BJ (cell line): ENCODE measurements around the gene SNAP25. TPM values are rescaled to one million over a fixed set of nuclear protein-coding genes. Genes with fewer than 3 reads are reported as not detected.
A peak's percentile ranks its signal among the peaks of the same experiment; 100 is the strongest.

Source experiments
- CTCF ChIA-PET: fragments of 350-600 bp; formaldehyde crosslinking; extraction: SDS; loops from one replicate; lab custom pipeline; 2021; ENCODE audit warnings: antibody characterized with exemption, inconsistent platforms; lab: Yijun Ruan, JAX
- POLR2A ChIA-PET: fragments of 300-600 bp; sonication (Branson Sonifier 250); formaldehyde crosslinking; extraction: SDS; loops from one replicate; lab custom pipeline; 2021; ENCODE audit warnings: antibody characterized with exemption; lab: Charles Lee
- DNase-seq: peaks from one replicate; pipeline ENCODE4 v3.0.0-alpha.2; 2011; ENCODE audit warnings: low read depth
- H3K27me3 ChIP-seq: 2 replicates; pipeline ENCODE4 v1.6.0; 2011; ENCODE audit warnings: low read length; ENCODE audit not compliant: control insufficient read depth, insufficient read depth
- H3K36me3 ChIP-seq: 2 replicates; pipeline ENCODE4 v1.5.1; 2011; ENCODE audit warnings: low read length; ENCODE audit not compliant: control insufficient read depth, insufficient read depth
- H3K4me3 ChIP-seq: 2 replicates; pipeline ENCODE4 v1.5.1; 2011; ENCODE audit warnings: low read depth, mild to moderate bottlenecking, control low read depth, low read length
- CTCF ChIP-seq: IDR thresholded peaks from 2 replicates; pipeline ENCODE4 v1.5.1; 2011; ENCODE audit warnings: low read depth, mild to moderate bottlenecking, control low read depth, inconsistent platforms, low read length, moderate library complexity; ENCODE audit not compliant: insufficient read depth
- polyA plus RNA-seq: library from polyadenylated mRNA; depleted of rRNA; stranded (reverse); fragments of >200 nt; gene quantifications from 2 replicates; pipeline ENCODE4 v1.2.3, GENCODE V29; 2011

Gene SNAP25
- polyA plus RNA-seq, 1 experiment = 0.56 TPM

GRCh38 chr20:10280018-10280908, 61.6 kb downstream of the SNAP25 start:
- CTCF ChIA-PET = interaction anchor here (0.7 to 1.5 kb wide), 2 partner anchors 19 to 190 kb away, joined by 3 to 7 read pairs; no protein-coding TSS in a partner anchor
- H3K27me3 ChIP-seq = no peaks in the 10 kb centered on the region
- POLR2A ChIA-PET = no interaction called here
- TF ChIP-seq CTCF = no peak
- no peak overlapping the region for H3K4me3 ChIP-seq
- no peak for DNase-seq
- no peaks in the 10 kb centered on the region for H3K36me3 ChIP-seq

GRCh38 chr20:10281911-10282310, 63.3 kb downstream of the SNAP25 start:
- Histone ChIP-seq H3K27me3 (no peaks in the 10 kb centered on the region), H3K36me3 (no peaks in the 10 kb centered on the region), H3K4me3 (no peak overlapping the region)
- CTCF ChIA-PET = interaction anchor here (1.5 kb wide), 1 partner anchor 192 kb away, joined by 7 read pairs; no protein-coding TSS in a partner anchor
- DNase-seq = no peak
- POLR2A ChIA-PET = no interaction called here
- TF ChIP-seq CTCF = no peak

GRCh38 chr20:10282979-10283456, 64.4 kb downstream of the SNAP25 start:
- no peaks in the 10 kb centered on the region for H3K36me3 ChIP-seq
- no peaks in the 10 kb centered on the region for H3K27me3 ChIP-seq
- DNase-seq = peak; percentile 83
- ChIA-PET CTCF (interaction anchor here (1.5 kb wide), 1 partner anchor 192 kb away, joined by 3 read pairs; no protein-coding TSS in a partner anchor), POLR2A (interaction anchor here (0.7 kb wide), 1 partner anchor 24 kb away, joined by 3 read pairs; no protein-coding TSS in a partner anchor)
- TF ChIP-seq CTCF = no peak
- H3K4me3 ChIP-seq = no peak overlapping the region

- TF ChIP-seq CTCF = no peak
- DNase-seq = no peak
- Histone ChIP-seq H3K36me3 (no peaks in the 10 kb centered on the region), H3K27me3 (no peaks in the 10 kb centered on the region), H3K4me3 (no peak overlapping the region)
- POLR2A ChIA-PET = no interaction called here
- CTCF ChIA-PET = no interaction called here
These were observed 67.7 kb downstream of the SNAP25 start for GRCh38 chr20:10286356-10286755.

GRCh38 chr20:10288421-10288820, 69.8 kb downstream of the SNAP25 start:
- Histone ChIP-seq H3K4me3 (no peak overlapping the region), H3K27me3 (no peaks in the 10 kb centered on the region), H3K36me3 (no peaks in the 10 kb centered on the region)
- ChIA-PET POLR2A (no interaction called here), CTCF (no interaction called here)
- no peak for DNase-seq
- no peak for TF ChIP-seq CTCF
